ENCODE data around the gene PDCD1.

DNA sequence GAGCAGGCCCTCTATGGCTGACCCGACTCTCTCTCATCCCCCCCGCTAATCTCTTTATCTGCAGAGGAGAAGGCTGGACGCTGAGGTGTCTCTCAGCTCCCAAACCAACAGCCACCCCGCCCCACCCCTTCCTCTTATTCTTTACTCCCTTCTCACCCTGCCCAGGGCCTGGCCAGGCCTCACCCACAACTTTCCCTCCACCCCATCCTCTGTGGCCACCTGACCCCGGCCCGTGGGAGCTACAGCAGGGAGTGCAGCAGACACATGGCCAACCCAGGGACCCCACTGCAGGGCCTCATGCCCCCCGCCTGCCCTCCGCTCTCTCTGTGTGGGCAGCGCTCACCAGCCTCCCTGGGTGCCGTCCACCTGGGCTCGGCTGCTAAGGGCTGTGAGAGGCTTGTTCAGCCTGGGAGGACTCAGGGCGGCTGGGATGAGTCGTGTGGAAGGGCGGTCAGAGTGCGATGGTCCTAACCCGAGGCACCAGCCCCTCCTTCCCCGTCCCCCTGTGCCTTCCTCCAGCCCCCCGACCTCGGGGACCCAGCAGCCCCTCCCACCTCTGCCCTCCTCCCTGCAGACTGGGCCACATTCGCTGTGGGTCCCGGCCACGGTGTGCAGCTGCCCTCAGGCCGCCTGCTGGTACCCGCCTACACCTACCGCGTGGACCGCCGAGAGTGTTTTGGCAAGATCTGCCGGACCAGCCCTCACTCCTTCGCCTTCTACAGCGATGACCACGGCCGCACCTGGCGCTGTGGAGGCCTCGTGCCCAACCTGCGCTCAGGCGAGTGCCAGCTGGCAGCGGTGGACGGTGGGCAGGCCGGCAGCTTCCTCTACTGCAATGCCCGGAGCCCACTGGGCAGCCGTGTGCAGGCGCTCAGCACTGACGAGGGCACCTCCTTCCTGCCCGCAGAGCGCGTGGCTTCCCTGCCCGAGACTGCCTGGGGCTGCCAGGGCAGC, 42.9 kb downstream of the PDCD1 start:
- no peak for TF ChIP-seq EZH2 (IDR thresholded peaks at IDR 0.05; ENCODE audit: insufficient read depth, poor library complexity, severe bottlenecking)
- no peak for TF ChIP-seq EZH2phosphoT487 (IDR thresholded peaks at IDR 0.05; ENCODE audit: insufficient read depth, low read depth)
